Fibroblast of lung (primary cell): Measurements from ENCODE around the gene ADAP1. TPM values are rescaled to one million over a fixed set of nuclear protein-coding genes. Genes with fewer than 3 reads are reported as not detected.

ENCODE experiments used
- DNase-seq, 2 donors: peaks; one replicate each; pipeline versions ENCODE4 v3.0.0 to v3.0.0-alpha.2; 2010; ENCODE audit warnings: low read depth in 2 of 2
- H2AFZ ChIP-seq: 2 replicates; pipeline ENCODE4 v1.5.1; 2012; ENCODE audit warnings: low read length, control low read depth, inconsistent platforms
- H3K27ac ChIP-seq: 2 replicates; pipeline ENCODE4 v1.5.1; 2011; ENCODE audit warnings: low read length, control low read depth; ENCODE audit not compliant: insufficient read depth
- H3K27me3 ChIP-seq: 2 replicates; pipeline ENCODE4 v1.5.1; 2011; ENCODE audit warnings: mild to moderate bottlenecking, low read length; ENCODE audit not compliant: control insufficient read depth, insufficient read depth
- H3K36me3 ChIP-seq: 2 replicates; pipeline ENCODE4 v1.5.1; 2011; ENCODE audit warnings: low read length; ENCODE audit not compliant: control insufficient read depth, insufficient read depth
- H3K4me1 ChIP-seq: 2 replicates; pipeline ENCODE4 v1.5.1; 2011; ENCODE audit warnings: low read length; ENCODE audit not compliant: control insufficient read depth, insufficient read depth; ENCODE audit errors: extremely low read depth
- H3K4me2 ChIP-seq: 2 replicates; pipeline ENCODE4 v1.5.1; 2011; ENCODE audit warnings: low read length, control low read depth; ENCODE audit not compliant: insufficient read depth; ENCODE audit errors: extremely low read depth
- H3K4me3 ChIP-seq, 4 experiments: fragments of 200-600 bp in 1 of 4; sonication (generic) in 1 of 4; replicated peaks in 1 of 4; 2 replicates each; pipeline ENCODE4 v1.5.1; 2011 to 2016; ENCODE audit warnings: low read length in 4 of 4, low read depth in 3 of 4, mild to moderate bottlenecking in 3 of 4, control low read depth in 2 of 4, inconsistent platforms in 1 of 4, mixed read lengths in 1 of 4; ENCODE audit not compliant: insufficient read depth in 1 of 4; ENCODE audit errors: control extremely low read depth in 1 of 4
- H3K79me2 ChIP-seq: 2 replicates; pipeline ENCODE4 v1.5.1; 2012; ENCODE audit warnings: mild to moderate bottlenecking, low read length, inconsistent platforms; ENCODE audit not compliant: control insufficient read depth, insufficient read depth
- H3K9ac ChIP-seq: 2 replicates; pipeline ENCODE4 v1.5.1; 2011; ENCODE audit warnings: mild to moderate bottlenecking, low read length, control low read depth; ENCODE audit not compliant: insufficient read depth
- H3K9me3 ChIP-seq: 2 replicates; pipeline ENCODE4 v1.5.1; 2012; ENCODE audit warnings: low read depth, low read length; ENCODE audit not compliant: control insufficient read depth, insufficient read depth
- H4K20me1 ChIP-seq: 2 replicates; pipeline ENCODE4 v1.5.1; 2011; ENCODE audit warnings: low read length; ENCODE audit not compliant: control insufficient read depth, insufficient read depth; ENCODE audit errors: extremely low read depth
- CTCF ChIP-seq, 2 donors: IDR thresholded peaks in 1 of 2; conservative IDR thresholded peaks in 1 of 2; 1 replicate in 1 of 2; 2 replicates in 1 of 2; pipeline ENCODE4 v1.5.1; 2011 to 2012; ENCODE audit warnings: low read length in 2 of 2, control low read depth in 1 of 2, inconsistent platforms in 1 of 2, low read depth in 1 of 2, mild to moderate bottlenecking in 1 of 2
- EZH2 ChIP-seq: IDR thresholded peaks from 2 replicates; pipeline ENCODE4 v1.5.1; 2012; ENCODE audit warnings: low read length, control low read depth, mild to moderate bottlenecking; ENCODE audit errors: missing control alignments
- polyA plus RNA-seq, 2 donors: library from polyadenylated mRNA; depleted of rRNA in 1 of 2; stranded (reverse) in 1 of 2; unstranded in 1 of 2; fragments of >200 nt; gene quantifications; 2 replicates each; pipeline ENCODE4 v1.2.1, GENCODE V29; 2011 to 2012; ENCODE audit warnings: missing spikeins in 1 of 2
- total RNA-seq: library from RNA; depleted of rRNA; stranded (reverse); fragments of >200 nt; gene quantifications from 2 replicates; pipeline ENCODE4 v1.2.1, GENCODE V29; 2014

ADAP1 gene
- total and polyA plus RNA-seq, 2 donors (not counting 1 experiment from before 2014, with no cell fraction given), result 1.1 to 2.3 TPM

- H3K4me2 ChIP-seq, result no peak overlapping the region
- no peak overlapping the region for H3K27ac ChIP-seq
- no peak overlapping the region for H2AFZ ChIP-seq
- H3K36me3 ChIP-seq, result peaks cover 17% of the 10 kb centered on the region
- no peaks in the 10 kb centered on the region for H3K9me3 ChIP-seq
- no peak overlapping the region for H3K9ac ChIP-seq
- no peaks in the 10 kb centered on the region for H3K27me3 ChIP-seq
- no peak for DNase-seq
- no peaks in the 10 kb centered on the region for H4K20me1 ChIP-seq
- no peak for TF ChIP-seq EZH2
- TF ChIP-seq CTCF (conservative IDR thresholded peaks at IDR 0.05 in 1 of 2, IDR thresholded peaks at IDR 0.05 in 1 of 2; ENCODE audit: low read depth in 1 of 2, low read length in 2 of 2), result no peak
- peaks cover 51% of the 10 kb centered on the region for H3K79me2 ChIP-seq
- H3K4me1 ChIP-seq, result no peaks in the 10 kb centered on the region
- H3K4me3 ChIP-seq, result no peak overlapping the region
These were observed 68.4 kb downstream of the ADAP1 start for GRCh38 chr7:885893-886625.

- Histone ChIP-seq H3K9ac (no peak overlapping the region), H3K4me2 (no peak overlapping the region), H2AFZ (no peak overlapping the region), H3K36me3 (peaks cover 16% of the 10 kb centered on the region), H4K20me1 (no peaks in the 10 kb centered on the region), H3K4me3 (no peak overlapping the region), H3K9me3 (no peaks in the 10 kb centered on the region), H3K27me3 (no peaks in the 10 kb centered on the region), H3K27ac (no peak overlapping the region), H3K4me1 (no peaks in the 10 kb centered on the region), H3K79me2 (peaks cover 54% of the 10 kb centered on the region)
- DNase-seq, result no peak
- no peak for TF ChIP-seq EZH2
- no peak for TF ChIP-seq CTCF (conservative IDR thresholded peaks at IDR 0.05 in 1 of 2, IDR thresholded peaks at IDR 0.05 in 1 of 2; ENCODE audit: low read depth in 1 of 2, low read length in 2 of 2)
These were observed 69.1 kb downstream of the ADAP1 start for GRCh38 chr7:885261-885892.

- Histone ChIP-seq H3K4me3 (no peak overlapping the region), H2AFZ (no peak overlapping the region), H3K27me3 (no peaks in the 10 kb centered on the region), H3K36me3 (peaks cover 16% of the 10 kb centered on the region), H3K9me3 (no peaks in the 10 kb centered on the region), H3K9ac (no peak overlapping the region), H4K20me1 (no peaks in the 10 kb centered on the region), H3K4me2 (no peak overlapping the region), H3K4me1 (no peaks in the 10 kb centered on the region), H3K79me2 (peaks cover 63% of the 10 kb centered on the region), H3K27ac (no peak overlapping the region)
- no peak for TF ChIP-seq EZH2
- no peak for DNase-seq
These were observed 70.1 kb downstream of the ADAP1 start for GRCh38 chr7:884191-885003.
